ENCODE data around the gene KRT81.
"Not testable (repeated sequence)": the region's sequence is repeated elsewhere in the genome, so short reads cannot be mapped to it uniquely, and the experiment has no call there.

KRT81 gene

GRCh38 chr12:52316701-52317100 is 25.4 kb upstream of the KRT81 start:
- H3K27ac ChIP-seq, result no peak overlapping the region
- no peak for TF ChIP-seq ZFX (IDR thresholded peaks at IDR 0.05)
- TF ChIP-seq CTCF (conservative IDR thresholded peaks at IDR 0.05), result no peak

- H3K27ac ChIP-seq, result no peak overlapping the region
- TF ChIP-seq CTCF (conservative IDR thresholded peaks at IDR 0.05) (no peak), ZFX (IDR thresholded peaks at IDR 0.05) (no peak)
Measured at GRCh38 chr12:52316290-52316689, 25.0 kb upstream of the KRT81 start.

- peak; percentile 65 for TF ChIP-seq CTCF (conservative IDR thresholded peaks at IDR 0.05)
- H3K27ac ChIP-seq, result not testable (repeated sequence)
Measured at GRCh38 chr12:52315721-52316120, 24.4 kb upstream of the KRT81 start.

- no peak overlapping the region for H3K27ac ChIP-seq
- TF ChIP-seq CTCF (conservative IDR thresholded peaks at IDR 0.05) (no peak), ZFX (IDR thresholded peaks at IDR 0.05) (no peak)
Measured at GRCh38 chr12:52314511-52314910, 23.2 kb upstream of the KRT81 start.

GRCh38 chr12:52313926-52314325 is 22.6 kb upstream of the KRT81 start:
- no peak for TF ChIP-seq ZFX (IDR thresholded peaks at IDR 0.05)
- no peak for TF ChIP-seq CTCF (conservative IDR thresholded peaks at IDR 0.05)

GRCh38 chr12:52313461-52313860 is 22.1 kb upstream of the KRT81 start:
- TF ChIP-seq ZFX (IDR thresholded peaks at IDR 0.05) (no peak), CTCF (conservative IDR thresholded peaks at IDR 0.05) (no peak)
- no peak overlapping the region for H3K27ac ChIP-seq

More at GRCh38 chr12:52313926-52314325, 22.6 kb upstream of the KRT81 start:
- no peak overlapping the region for H3K27ac ChIP-seq

- TF ChIP-seq CTCF (conservative IDR thresholded peaks at IDR 0.05), result no peak
- no peak for TF ChIP-seq ZFX (IDR thresholded peaks at IDR 0.05)
- H3K27ac ChIP-seq, result no peak overlapping the region
Measured at GRCh38 chr12:52312086-52312485, 20.8 kb upstream of the KRT81 start.

All from C4-2B (cell line).